ENCODE data around the gene CSMD2. TPM values are rescaled to one million over a fixed set of nuclear protein-coding genes. Genes with fewer than 3 reads are reported as not detected.

CSMD2 gene
- total and polyA plus RNA-seq, 2 of the 8 experiments (the other 6 are each of a cell fraction or from before 2014, with no cell fraction given): 7.0 to 14.7 TPM

DNA sequence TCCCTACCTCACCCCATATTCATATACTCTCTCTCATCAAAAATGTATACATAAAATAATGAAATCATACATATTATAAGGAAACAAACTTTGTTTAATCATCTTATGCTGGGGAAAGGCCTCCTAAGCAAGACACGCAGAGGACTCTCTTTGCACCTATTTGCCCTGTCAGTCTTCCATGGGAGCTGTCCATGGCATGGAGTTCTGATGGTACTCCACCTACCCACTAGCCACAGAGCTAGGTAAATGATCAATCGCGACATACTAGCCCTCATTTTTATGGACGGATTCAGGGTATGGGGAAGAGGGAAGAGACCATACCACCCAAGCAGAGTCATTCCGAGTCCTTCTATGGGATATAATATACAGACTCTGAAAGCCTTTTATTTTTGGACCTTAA, 131.0 kb downstream of the CSMD2 start:
- Histone ChIP-seq H3K18ac (ENCODE audit: extremely low read depth, low read length) (no peak overlapping the region), H4K20me1 (replicated peaks in 1 of 2; ENCODE audit: control insufficient read depth in 1 of 2, insufficient read depth in 2 of 2, low read length in 2 of 2) (peaks cover 4 to 11% of the 10 kb centered on the region in 2 experiments), H3K9ac (replicated peaks in 1 of 4; ENCODE audit: extremely low read depth in 1 of 4, low read depth in 3 of 4, low read length in 3 of 4) (no peak overlapping the region), H3K79me1 (ENCODE audit: low read depth, low read length) (peaks cover 6% of the 10 kb centered on the region), H3K27ac (ENCODE audit: low read depth, low read length) (no peak overlapping the region), H2AK5ac (ENCODE audit: low read depth, low read length) (no peak overlapping the region), H2BK5ac (ENCODE audit: low read depth, low read length) (no peak overlapping the region), H3K27me3 (replicated peaks in 1 of 4; ENCODE audit: control insufficient read depth in 3 of 4, extremely low read depth in 1 of 4, insufficient read depth in 3 of 4, low read length in 3 of 4) (no peaks in the 10 kb centered on the region), H3K79me2 (ENCODE audit: control insufficient read depth in 1 of 2, insufficient read depth in 2 of 2, low read length in 2 of 2) (peaks cover 3 to 27% of the 10 kb centered on the region in 2 experiments), H2BK15ac (ENCODE audit: low read length) (no peak overlapping the region), H3K4ac (replicated peaks; ENCODE audit: insufficient read length, low read depth, low read length) (no peak overlapping the region), H2BK20ac (ENCODE audit: low read length) (no peak overlapping the region), H4K8ac (ENCODE audit: extremely low read depth, insufficient read depth, low read length) (no peak overlapping the region), H3K4me3 (ENCODE audit: extremely low read depth in 1 of 4, insufficient read depth in 2 of 4, low read depth in 3 of 4, low read length in 4 of 4) (no peak overlapping the region), H3K4me1 (replicated peaks in 1 of 4; ENCODE audit: control insufficient read depth in 3 of 4, insufficient read depth in 4 of 4, low read length in 3 of 4) (peaks cover 4 to 14% (median 11%) of the 10 kb centered on the region in 4 experiments; a peak in 6 of 7 replicates), H3K23ac (ENCODE audit: insufficient read length) (no peak overlapping the region), H4K91ac (replicated peaks; ENCODE audit: insufficient read length, low read length) (no peak overlapping the region), H3K56ac (replicated peaks; ENCODE audit: insufficient read length, low read depth, low read length) (no peak overlapping the region), H3K9me3 (ENCODE audit: insufficient read depth in 2 of 2, low read depth in 1 of 2, low read length in 1 of 2) (no peaks in the 10 kb centered on the region), H3K23me2 (ENCODE audit: low read depth, low read length) (no peaks in the 10 kb centered on the region), H2AFZ (ENCODE audit: low read length) (no peak overlapping the region), H3K4me2 (ENCODE audit: insufficient read depth in 1 of 2, low read depth in 2 of 2, low read length in 2 of 2) (no peak overlapping the region), H3K14ac (ENCODE audit: insufficient read length) (no peak overlapping the region), H2BK120ac (replicated peaks; ENCODE audit: low read depth, low read length) (no peak overlapping the region), H3K36me3 (ENCODE audit: control insufficient read depth in 2 of 4, insufficient read depth in 4 of 4, low read length in 3 of 4) (peaks cover 0 to 3% (median 0%) of the 10 kb centered on the region in 4 experiments; a peak in 3 of 8 replicates), H2BK12ac (ENCODE audit: low read depth, low read length) (no peak overlapping the region), H4K5ac (ENCODE audit: insufficient read length, low read depth, low read length) (no peak overlapping the region)
- FAIRE-seq (no peak), DNase-seq (ENCODE audit: low read depth in 1 of 2, low spot score in 2 of 2) (no peak)
- POLR2A ChIA-PET (ENCODE audit: partially characterized antibody): no interaction called here
- 93% methylated on average over 5 of the region's 5 CpGs; no CpG with 5 or more reads in 1 of the 2 experiments for WGBS, 2 experiments (ENCODE audit: extremely low coverage in 1 of 2, insufficient coverage in 1 of 2, insufficient read length in 1 of 2, insufficient replicate concordance in 2 of 2, low coverage in 1 of 2, low lambda C conversion rate in 2 of 2, missing lambda C conversion rate in 1 of 2)
- CTCF ChIA-PET (ENCODE audit: partially characterized antibody): interaction anchor here (0.6 to 7.4 kb wide), 5 partner anchors 14 to 401 kb away, joined by 3 to 34 read pairs (median 3); no protein-coding TSS in a partner anchor
- TF ChIP-seq HDAC2 (IDR thresholded peaks at IDR 0.05; ENCODE audit: borderline replicate concordance in 1 of 2, low read depth in 2 of 2, low read length in 2 of 2) (no peak), HDAC6 (IDR thresholded peaks at IDR 0.05; ENCODE audit: low read depth, low read length) (no peak), POLR2A (IDR thresholded peaks at IDR 0.05; ENCODE audit: control extremely low read depth in 1 of 2, low read depth in 2 of 2, low read length in 2 of 2) (no peak), SP4 (IDR thresholded peaks at IDR 0.05; ENCODE audit: low read length) (no peak), RXRA (IDR thresholded peaks at IDR 0.05; ENCODE audit: insufficient read depth, low read depth, low read length) (no peak), SIRT6 (IDR thresholded peaks at IDR 0.05; ENCODE audit: low read length) (no peak), KDM5A (IDR thresholded peaks at IDR 0.05; ENCODE audit: low read length) (no peak), CBX8 (IDR thresholded peaks at IDR 0.05; ENCODE audit: borderline replicate concordance, low read depth, low read length) (no peak), SP1 (IDR thresholded peaks at IDR 0.05; ENCODE audit: low read depth, low read length) (no peak), EZH2 (IDR thresholded peaks at IDR 0.05; ENCODE audit: low read depth, low read length, severe bottlenecking) (no peak), TBP (IDR thresholded peaks at IDR 0.05; ENCODE audit: low read depth, low read length) (no peak), ASH2L (IDR thresholded peaks at IDR 0.05; ENCODE audit: low read length) (no peak)
